ENCODE measurements around the gene MYO1G.

DNA sequence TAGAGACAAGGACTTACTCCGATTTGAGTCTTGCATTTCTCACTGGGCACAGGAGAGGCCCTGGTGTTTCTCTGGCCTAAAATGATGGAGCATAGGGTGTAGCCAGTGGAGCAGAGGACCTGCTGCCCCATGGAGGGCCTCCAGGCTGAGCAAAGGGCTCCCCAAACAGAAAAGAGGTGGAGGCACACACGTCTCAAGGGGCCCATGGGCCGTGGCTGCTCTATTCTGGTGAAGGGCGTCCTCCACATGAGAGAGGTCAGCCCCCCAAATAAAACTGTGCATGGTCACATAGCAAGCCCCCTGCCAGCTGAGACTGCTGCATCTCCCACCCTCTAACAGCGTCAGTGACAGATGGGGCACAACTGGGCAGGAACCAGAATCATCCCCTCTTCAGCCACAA lies 41.4 kb downstream of the MYO1G start:
- TF ChIP-seq ZFP30 (CRISPR knock-in tag; IDR thresholded peaks at IDR 0.05) (no peak), ZFP3 (CRISPR knock-in tag; IDR thresholded peaks at IDR 0.05) (no peak), CSDC2 (CRISPR knock-in tag; IDR thresholded peaks at IDR 0.05) (no peak), PPARA (CRISPR knock-in tag; IDR thresholded peaks at IDR 0.05; ENCODE audit: borderline replicate concordance) (no peak), OSR1 (CRISPR knock-in tag; IDR thresholded peaks at IDR 0.05) (no peak), ZNF565 (CRISPR knock-in tag; conservative IDR thresholded peaks at IDR 0.05; ENCODE audit: low read depth) (no peak), TSHZ2 (CRISPR knock-in tag; IDR thresholded peaks at IDR 0.05) (no peak), ARNTL (CRISPR knock-in tag; IDR thresholded peaks at IDR 0.05; ENCODE audit: borderline replicate concordance, low read depth) (no peak), CSRNP3 (CRISPR knock-in tag; IDR thresholded peaks at IDR 0.05) (no peak), PATZ1 (CRISPR knock-in tag; IDR thresholded peaks at IDR 0.05; ENCODE audit: borderline replicate concordance) (no peak)

All from SK-N-SH treated with all-trans-retinoic acid at 6 μM for 48 hours (cell line).